H1 (cell line): ENCODE data around the gene COL6A2. TPM values are rescaled to one million over a fixed set of nuclear protein-coding genes. Genes with fewer than 3 reads are reported as not detected.

Source experiments
- CEBPB ChIP-seq: IDR thresholded peaks from 2 replicates; pipeline ENCODE4 v1.6.1; 2012; ENCODE audit warnings: low read depth, low read length
- CHD2 ChIP-seq: IDR thresholded peaks from 2 replicates; pipeline ENCODE4 v1.6.1; 2012; ENCODE audit warnings: low read length, improper control_type of control experiment
- EGR1 ChIP-seq: IDR thresholded peaks from 2 replicates; pipeline ENCODE4 v1.6.1; 2011; ENCODE audit warnings: low read depth, low read length, borderline replicate concordance
- PHF8 ChIP-seq: fragments of 200-600 bp; sonication (generic); conservative IDR thresholded peaks from 2 replicates; pipeline ENCODE4 v1.7.1; 2012; ENCODE audit warnings: low read depth, mild to moderate bottlenecking, inconsistent platforms, low read length, moderate library complexity
- RAD21 ChIP-seq, 2 experiments: IDR thresholded peaks in 1 of 2; conservative IDR thresholded peaks in 1 of 2; 2 replicates each; pipeline ENCODE4 v1.6.1; 2011; ENCODE audit warnings: low read depth in 2 of 2, low read length in 2 of 2, improper control_type of control experiment in 1 of 2, inconsistent platforms in 1 of 2, mild to moderate bottlenecking in 1 of 2, moderate library complexity in 1 of 2
- polyA plus RNA-seq, 7 experiments: library from polyadenylated mRNA; depleted of rRNA in 3 of 7; stranded (reverse) in 5 of 7; unstranded in 2 of 7; fragments of >200 nt in 5 of 7; fragments of 200-250 nt in 2 of 7; gene quantifications; 1 replicate in 5 of 7; 2 replicates in 1 of 7; 4 replicates in 1 of 7; pipeline versions ENCODE4 v1.2.1 to v1.2.3, GENCODE V29; 2011 to 2013; ENCODE audit warnings: missing spikeins in 2 of 7, mixed read lengths in 2 of 7
- total RNA-seq: library from RNA; stranded (reverse); fragmentation: NEBNext Ultra II Directional; extraction: Animal tissue kit (Norgen Biotek cat#: 25700); gene quantifications from 2 replicates; pipeline ENCODE4 v1.2.1, GENCODE V29; 2021

COL6A2 gene
- total and polyA plus RNA-seq, 2 of the 8 experiments (the other 6 are each of a cell fraction or from before 2014, with no cell fraction given): 60.1 to 62.7 TPM

GRCh38 chr21:46065215-46065913 lies 32.5 kb upstream of the COL6A2 start (continued):
- no peak for TF ChIP-seq EGR1
- no peak for TF ChIP-seq CHD2
- no peak for TF ChIP-seq RAD21 (IDR thresholded peaks at IDR 0.05 in 1 of 2, conservative IDR thresholded peaks at IDR 0.05 in 1 of 2; ENCODE audit: low read depth in 2 of 2, low read length in 2 of 2)
- TF ChIP-seq PHF8: no peak
- TF ChIP-seq CEBPB: no peak
- TF ChIP-seq, all 59 proteins: peak for 0
